ENCODE data around the gene CCDC40.
A peak's percentile ranks its signal among the peaks of the same experiment; 100 is the strongest.

CCDC40 gene

GRCh38 chr17:80002070-80002641 is 34.3 kb upstream of the CCDC40 start:
- no peak for DNase-seq (ENCODE audit: low read depth)

- DNase-seq (ENCODE audit: low read depth) = no peak
These were observed 33.6 kb upstream of the CCDC40 start for GRCh38 chr17:80002690-80003490.

- DNase-seq (ENCODE audit: low read depth) = no peak
These were observed 32.5 kb upstream of the CCDC40 start for GRCh38 chr17:80003969-80004368.

- DNase-seq (ENCODE audit: low read depth) = peak; percentile 24
These were observed 30.8 kb upstream of the CCDC40 start for GRCh38 chr17:80005360-80006338.

- no peak for DNase-seq (ENCODE audit: low read depth)
These were observed 30.1 kb upstream of the CCDC40 start for GRCh38 chr17:80006339-80006720.

GRCh38 chr17:80006811-80007752 is 29.4 kb upstream of the CCDC40 start:
- no peak for DNase-seq (ENCODE audit: low read depth)

- DNase-seq (ENCODE audit: low read depth) = no peak
These were observed 28.5 kb upstream of the CCDC40 start for GRCh38 chr17:80007939-80008338.

- DNase-seq (ENCODE audit: low read depth) = peak; percentile 48
These were observed 28.0 kb upstream of the CCDC40 start for GRCh38 chr17:80008383-80008840.

- DNase-seq (ENCODE audit: low read depth) = no peak
These were observed 27.6 kb upstream of the CCDC40 start for GRCh38 chr17:80008848-80009247.

GRCh38 chr17:80009391-80010282 is 26.8 kb upstream of the CCDC40 start:
- DNase-seq (ENCODE audit: low read depth) = no peak

GRCh38 chr17:80010283-80010858 is 26.1 kb upstream of the CCDC40 start:
- DNase-seq (ENCODE audit: low read depth) = no peak

GRCh38 chr17:80011989-80012555 is 24.4 kb upstream of the CCDC40 start:
- no peak for DNase-seq (ENCODE audit: low read depth)

GRCh38 chr17:80012765-80013741 is 23.4 kb upstream of the CCDC40 start:
- DNase-seq (ENCODE audit: low read depth) = no peak

GRCh38 chr17:80017226-80018010 is 19.0 kb upstream of the CCDC40 start:
- no peak for DNase-seq (ENCODE audit: low read depth)

GRCh38 chr17:80018917-80019651 is 17.4 kb upstream of the CCDC40 start:
- no peak for DNase-seq (ENCODE audit: low read depth)

- no peak for DNase-seq (ENCODE audit: low read depth)
These were observed 14.8 kb upstream of the CCDC40 start for GRCh38 chr17:80021600-80021999.
